ENCODE measurements around the gene ZNF281. TPM values are rescaled to one million over a fixed set of nuclear protein-coding genes. Genes with fewer than 3 reads are reported as not detected.

Gene ZNF281
- total RNA-seq, 1 donor from 2014 or later, result 47.1 TPM

DNA sequence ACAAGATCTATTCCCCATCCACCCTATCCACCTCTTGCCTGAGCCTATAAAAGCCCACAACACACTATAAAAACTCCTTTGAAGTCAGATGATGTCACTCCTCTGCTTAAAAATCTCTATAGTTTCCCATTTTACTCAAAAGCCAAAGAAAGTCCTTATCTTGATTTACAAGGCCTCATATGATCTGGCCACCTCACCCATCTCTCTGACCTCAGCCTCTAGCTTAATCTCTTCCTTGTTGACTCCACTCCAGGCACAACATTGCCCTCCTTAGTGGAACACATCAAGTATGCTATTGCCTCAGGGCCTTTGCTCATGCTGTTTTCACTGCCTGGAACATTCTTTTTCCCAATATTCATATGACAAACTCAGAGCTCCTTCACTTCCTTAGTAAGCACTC, 33.3 kb downstream of the ZNF281 start:
- peaks cover 19% of the 10 kb centered on the region for H3K4me1 Mint-ChIP-seq
- H3K4me2 ChIP-seq, result no peak overlapping the region
- H3K27ac ChIP-seq, result no peak overlapping the region
- H3K27me3 Mint-ChIP-seq (ENCODE audit: insufficient read depth, low read depth), result peaks cover 5% of the 10 kb centered on the region
- no peak for TF ChIP-seq EZH2phosphoT487 (IDR thresholded peaks at IDR 0.05)
- H3K36me3 Mint-ChIP-seq, result no peaks in the 10 kb centered on the region
- no peak overlapping the region for H3K4me3 Mint-ChIP-seq
- H3K9me3 ChIP-seq (ENCODE audit: low read depth), result no peaks in the 10 kb centered on the region
- no peaks in the 10 kb centered on the region for H3K79me2 ChIP-seq (ENCODE audit: low read depth)
- no peak overlapping the region for H3K27ac Mint-ChIP-seq
- no peaks in the 10 kb centered on the region for H4K20me1 ChIP-seq (ENCODE audit: low read depth)
- no peak overlapping the region for H3K4me3 ChIP-seq
- no peaks in the 10 kb centered on the region for H3K27me3 ChIP-seq
- H3K9me3 Mint-ChIP-seq, result no peaks in the 10 kb centered on the region
- H3F3A ChIP-seq (ENCODE audit: low read depth), result peaks cover 13% of the 10 kb centered on the region
- no peaks in the 10 kb centered on the region for H3K36me3 ChIP-seq
- H2AFZ ChIP-seq (replicated peaks), result no peak overlapping the region
- peaks cover 22% of the 10 kb centered on the region for H3K4me1 ChIP-seq
- H3K9ac ChIP-seq, result no peak overlapping the region
- no peak for DNase-seq (ENCODE audit: low spot score)

DNA sequence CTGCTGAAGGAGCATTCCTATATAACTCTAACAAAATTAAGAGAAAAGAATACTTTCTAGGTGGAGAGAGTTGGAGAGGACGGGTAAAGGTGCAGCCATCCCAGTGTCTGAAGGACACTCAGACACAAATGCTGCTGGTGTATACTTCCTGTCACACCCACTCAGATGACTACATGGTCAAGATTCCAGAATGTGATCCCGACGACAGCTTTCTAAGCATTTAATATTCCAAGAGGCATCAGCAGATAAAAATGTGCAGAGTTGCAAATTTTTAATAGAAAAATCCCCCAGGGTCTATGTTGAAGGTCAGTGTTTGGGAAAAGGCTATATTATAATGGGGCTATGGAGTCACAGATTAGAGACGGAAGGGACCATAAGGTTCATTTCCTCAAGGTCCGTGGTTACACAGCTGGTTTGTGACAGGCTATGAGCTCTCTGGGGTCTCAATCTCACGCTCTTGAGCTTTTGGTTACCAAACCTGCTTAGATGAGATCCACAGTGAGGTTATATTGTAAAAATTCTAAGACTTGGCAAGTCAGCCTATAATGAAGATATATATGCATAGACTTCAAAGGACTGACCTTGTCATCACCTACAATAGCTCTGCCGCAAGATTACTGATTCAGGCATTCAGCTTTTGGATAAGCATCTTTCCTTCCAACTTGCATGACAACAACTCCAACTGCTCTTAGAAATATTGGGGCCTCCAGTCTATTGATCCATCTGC, 35.1 kb downstream of the ZNF281 start:
- Mint-ChIP-seq H3K4me1 (peaks cover 19% of the 10 kb centered on the region), H3K4me3 (no peak overlapping the region), H3K36me3 (no peaks in the 10 kb centered on the region), H3K27me3 (ENCODE audit: insufficient read depth, low read depth) (peaks cover 7% of the 10 kb centered on the region), H3K9me3 (no peaks in the 10 kb centered on the region), H3K27ac (no peak overlapping the region)
- Histone ChIP-seq H3K27me3 (no peaks in the 10 kb centered on the region), H3K4me3 (no peak overlapping the region), H3K9me3 (ENCODE audit: low read depth) (no peaks in the 10 kb centered on the region), H3K4me1 (peaks cover 25% of the 10 kb centered on the region), H2AFZ (replicated peaks) (no peak overlapping the region), H3K79me2 (ENCODE audit: low read depth) (no peaks in the 10 kb centered on the region), H3F3A (ENCODE audit: low read depth) (peaks cover 13% of the 10 kb centered on the region), H3K27ac (no peak overlapping the region), H4K20me1 (ENCODE audit: low read depth) (no peaks in the 10 kb centered on the region), H3K9ac (no peak overlapping the region), H3K4me2 (peak overlapping the region; percentile 72), H3K36me3 (no peaks in the 10 kb centered on the region)
- TF ChIP-seq, protein P1, sequence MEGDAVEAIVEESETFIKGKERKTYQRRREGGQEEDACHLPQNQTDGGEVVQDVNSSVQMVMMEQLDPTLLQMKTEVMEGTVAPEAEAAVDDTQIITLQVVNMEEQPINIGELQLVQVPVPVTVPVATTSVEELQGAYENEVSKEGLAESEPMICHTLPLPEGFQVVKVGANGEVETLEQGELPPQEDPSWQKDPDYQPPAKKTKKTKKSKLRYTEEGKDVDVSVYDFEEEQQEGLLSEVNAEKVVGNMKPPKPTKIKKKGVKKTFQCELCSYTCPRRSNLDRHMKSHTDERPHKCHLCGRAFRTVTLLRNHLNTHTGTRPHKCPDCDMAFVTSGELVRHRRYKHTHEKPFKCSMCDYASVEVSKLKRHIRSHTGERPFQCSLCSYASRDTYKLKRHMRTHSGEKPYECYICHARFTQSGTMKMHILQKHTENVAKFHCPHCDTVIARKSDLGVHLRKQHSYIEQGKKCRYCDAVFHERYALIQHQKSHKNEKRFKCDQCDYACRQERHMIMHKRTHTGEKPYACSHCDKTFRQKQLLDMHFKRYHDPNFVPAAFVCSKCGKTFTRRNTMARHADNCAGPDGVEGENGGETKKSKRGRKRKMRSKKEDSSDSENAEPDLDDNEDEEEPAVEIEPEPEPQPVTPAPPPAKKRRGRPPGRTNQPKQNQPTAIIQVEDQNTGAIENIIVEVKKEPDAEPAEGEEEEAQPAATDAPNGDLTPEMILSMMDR (IDR thresholded peaks at IDR 0.05), result no peak
- TF ChIP-seq EZH2 (IDR thresholded peaks at IDR 0.05), result no peak
- TF ChIP-seq EZH2phosphoT487 (IDR thresholded peaks at IDR 0.05), result no peak
- no peak for DNase-seq (ENCODE audit: low spot score)

DNA sequence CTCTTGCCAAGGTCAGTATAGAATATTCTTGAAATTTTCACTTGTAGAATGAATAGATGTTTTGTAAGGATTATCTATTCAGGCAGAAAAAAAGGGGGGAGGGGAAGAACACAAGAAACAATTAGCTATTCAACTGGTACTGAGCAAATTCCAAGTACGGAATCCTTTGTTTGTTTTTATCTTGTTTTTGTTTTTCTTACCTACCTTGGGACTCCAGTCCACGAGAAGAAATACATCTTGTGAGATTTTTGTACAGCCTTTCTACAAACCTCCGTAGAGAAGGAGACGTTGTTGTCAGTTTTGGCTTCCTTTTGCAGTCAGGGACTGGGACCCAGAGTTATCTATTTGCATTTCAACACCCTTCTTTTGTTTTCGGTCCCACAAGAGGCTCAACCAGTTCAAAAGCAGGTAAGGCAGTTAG, 36.0 kb downstream of the ZNF281 start:
- Mint-ChIP-seq H3K27me3 (ENCODE audit: insufficient read depth, low read depth) (peaks cover 7% of the 10 kb centered on the region), H3K9me3 (no peaks in the 10 kb centered on the region), H3K4me3 (peak overlapping the region; percentile 12), H3K27ac (no peak overlapping the region), H3K4me1 (peaks cover 19% of the 10 kb centered on the region), H3K36me3 (no peaks in the 10 kb centered on the region)
- DNase-seq (ENCODE audit: low spot score), result peak; percentile 65
- no peaks in the 10 kb centered on the region for H3K9me3 ChIP-seq (ENCODE audit: low read depth)
- H3K79me2 ChIP-seq (ENCODE audit: low read depth), result no peaks in the 10 kb centered on the region
- H3K9ac ChIP-seq, result no peak overlapping the region
- H3F3A ChIP-seq (ENCODE audit: low read depth), result peaks cover 13% of the 10 kb centered on the region
- H3K4me1 ChIP-seq, result peaks cover 33% of the 10 kb centered on the region
- H3K4me2 ChIP-seq, result peak overlapping the region; percentile 72
- H3K27ac ChIP-seq, result no peak overlapping the region
- H4K20me1 ChIP-seq (ENCODE audit: low read depth), result no peaks in the 10 kb centered on the region
- H2AFZ ChIP-seq (replicated peaks), result peak overlapping the region; percentile 54
- TF ChIP-seq EZH2phosphoT487 (IDR thresholded peaks at IDR 0.05) (no peak), EZH2 (IDR thresholded peaks at IDR 0.05) (no peak)
- TF ChIP-seq, protein P1 (IDR thresholded peaks at IDR 0.05), result no peak
- H3K36me3 ChIP-seq, result no peaks in the 10 kb centered on the region
- H3K4me3 ChIP-seq, result peak overlapping the region; percentile 31
- no peaks in the 10 kb centered on the region for H3K27me3 ChIP-seq

DNA sequence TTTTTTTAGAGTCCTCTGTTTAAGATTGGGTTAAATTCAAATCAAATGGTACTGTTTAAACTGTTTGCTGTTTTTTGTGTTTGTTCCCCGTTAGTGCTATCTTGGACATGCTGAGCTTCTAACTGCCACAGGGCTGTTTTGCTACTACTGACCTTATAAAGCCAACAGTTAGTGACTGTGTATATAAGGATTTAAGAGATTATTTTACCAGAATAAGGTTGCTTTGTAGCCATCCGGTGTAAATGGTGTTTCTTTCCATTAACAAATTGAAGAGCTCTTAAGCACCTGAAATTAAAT, 37.0 kb downstream of the ZNF281 start:
- H3K4me1 ChIP-seq, result peaks cover 33% of the 10 kb centered on the region
- no peaks in the 10 kb centered on the region for H4K20me1 ChIP-seq (ENCODE audit: low read depth)
- H3K27ac Mint-ChIP-seq, result no peak overlapping the region
- H3K27ac ChIP-seq, result no peak overlapping the region
- no peaks in the 10 kb centered on the region for H3K36me3 Mint-ChIP-seq
- no peak overlapping the region for H3K9ac ChIP-seq
- peak overlapping the region; percentile 72 for H3K4me2 ChIP-seq
- peaks cover 7% of the 10 kb centered on the region for H3K27me3 Mint-ChIP-seq (ENCODE audit: insufficient read depth, low read depth)
- no peaks in the 10 kb centered on the region for H3K36me3 ChIP-seq
- H3K27me3 ChIP-seq, result no peaks in the 10 kb centered on the region
- H3K4me3 ChIP-seq, result no peak overlapping the region
- H3K9me3 ChIP-seq (ENCODE audit: low read depth), result no peaks in the 10 kb centered on the region
- no peaks in the 10 kb centered on the region for H3K9me3 Mint-ChIP-seq
- peaks cover 13% of the 10 kb centered on the region for H3F3A ChIP-seq (ENCODE audit: low read depth)
- no peak for DNase-seq (ENCODE audit: low spot score)
- TF ChIP-seq EZH2phosphoT487 (IDR thresholded peaks at IDR 0.05) (no peak), EZH2 (IDR thresholded peaks at IDR 0.05) (no peak)
- TF ChIP-seq, protein P1 (IDR thresholded peaks at IDR 0.05), result no peak
- no peak overlapping the region for H2AFZ ChIP-seq (replicated peaks)
- peaks cover 19% of the 10 kb centered on the region for H3K4me1 Mint-ChIP-seq
- no peaks in the 10 kb centered on the region for H3K79me2 ChIP-seq (ENCODE audit: low read depth)
- no peak overlapping the region for H3K4me3 Mint-ChIP-seq
